Stomach smooth muscle (tissue), 2 donors: ENCODE results near the gene PAQR8.

Experiments
- H3K27ac ChIP-seq: one replicate; pipeline ENCODE4 v1.7.0; 2013; ENCODE audit warnings: mild to moderate bottlenecking, low read length, inconsistent platforms
- H3K27me3 ChIP-seq, 2 donors: one replicate each; pipeline ENCODE4 v1.7.0; 2013; ENCODE audit warnings: low read length in 2 of 2; ENCODE audit not compliant: insufficient read depth in 2 of 2, control insufficient read depth in 1 of 2
- H3K36me3 ChIP-seq, 2 donors: one replicate each; pipeline ENCODE4 v1.7.0; 2013; ENCODE audit warnings: low read length in 2 of 2; ENCODE audit not compliant: control insufficient read depth in 2 of 2, insufficient read depth in 2 of 2
- H3K4me1 ChIP-seq: one replicate; pipeline ENCODE4 v1.7.0; 2013; ENCODE audit warnings: low read length; ENCODE audit not compliant: control insufficient read depth, insufficient read depth
- H3K4me3 ChIP-seq, 2 donors: one replicate each; pipeline ENCODE4 v1.7.0; 2013; ENCODE audit warnings: low read length in 2 of 2
- H3K9ac ChIP-seq, 2 donors: one replicate each; pipeline ENCODE4 v1.7.0; 2013; ENCODE audit warnings: low read length in 2 of 2, mild to moderate bottlenecking in 1 of 2
- H3K9me3 ChIP-seq, 2 donors: one replicate each; pipeline ENCODE4 v1.7.0; 2013; ENCODE audit warnings: low read length in 2 of 2; ENCODE audit not compliant: control insufficient read depth in 2 of 2
- donor health status: healthy.
- donor health status: Pancreatic carcinoma.

The PAQR8 gene, protein sequence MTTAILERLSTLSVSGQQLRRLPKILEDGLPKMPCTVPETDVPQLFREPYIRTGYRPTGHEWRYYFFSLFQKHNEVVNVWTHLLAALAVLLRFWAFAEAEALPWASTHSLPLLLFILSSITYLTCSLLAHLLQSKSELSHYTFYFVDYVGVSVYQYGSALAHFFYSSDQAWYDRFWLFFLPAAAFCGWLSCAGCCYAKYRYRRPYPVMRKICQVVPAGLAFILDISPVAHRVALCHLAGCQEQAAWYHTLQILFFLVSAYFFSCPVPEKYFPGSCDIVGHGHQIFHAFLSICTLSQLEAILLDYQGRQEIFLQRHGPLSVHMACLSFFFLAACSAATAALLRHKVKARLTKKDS

DNA sequence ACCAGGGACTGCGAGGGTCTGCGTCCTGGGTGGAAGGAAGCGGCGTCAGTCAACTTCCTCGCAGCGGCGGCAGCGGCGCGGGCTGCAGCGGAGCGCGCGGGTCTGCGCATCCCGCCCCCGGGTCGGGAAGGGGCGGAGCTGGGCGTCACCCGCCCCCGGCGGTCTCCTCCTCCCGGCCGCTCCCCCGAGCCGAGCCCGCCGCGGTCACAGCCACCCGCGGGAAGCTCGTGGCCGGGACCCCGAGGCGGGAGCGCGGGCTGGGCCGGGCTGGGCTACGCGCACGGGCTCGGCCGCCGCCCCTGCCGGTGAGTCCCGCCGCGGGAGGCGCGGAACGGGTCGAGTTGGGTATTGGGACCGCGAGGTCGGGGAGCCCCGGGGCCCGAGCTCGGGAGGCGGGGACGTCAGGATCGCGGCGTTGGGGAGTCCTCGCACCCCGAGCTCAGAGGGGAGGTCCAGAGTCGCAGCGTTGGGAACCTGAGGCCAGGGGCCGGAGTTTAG is at the start of gene PAQR8:
Gene PAQR8, plus strand, starts transcription at position 207 of the 498 bp plus-strand sequence. CDS start 41,063 bp downstream, outside the sequence.
- H3K4me3 ChIP-seq = peak within 1 kb of the TSS; percentile 90 to 96
- H3K4me1 ChIP-seq = peaks cover 34% of the 10 kb centered on the region

DNA sequence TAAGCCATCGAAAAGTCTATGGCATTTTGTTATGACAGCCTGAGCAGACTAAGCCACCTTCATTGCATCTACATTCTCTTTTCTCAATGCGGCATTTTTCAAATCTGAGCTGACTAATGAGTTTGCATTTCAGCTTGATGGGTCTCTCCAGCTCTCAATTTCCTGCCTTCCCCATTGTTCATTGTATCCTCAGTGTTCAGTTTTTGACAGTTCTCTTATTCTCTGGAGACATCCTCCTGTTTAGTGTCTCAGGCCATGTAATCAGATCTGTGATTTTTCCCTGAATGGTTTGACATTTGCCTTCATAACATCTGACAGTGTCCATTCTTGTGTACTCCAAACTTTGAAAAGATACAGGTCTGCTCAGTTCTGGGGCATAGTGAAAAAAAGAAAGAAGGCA is 49.5 kb upstream of the PAQR8 start:
- Histone ChIP-seq H3K9ac (no peak overlapping the region), H3K27ac (no peak overlapping the region), H3K9me3 (no peaks in the 10 kb centered on the region), H3K27me3 (no peaks in the 10 kb centered on the region), H3K4me3 (no peak overlapping the region), H3K36me3 (no peaks in the 10 kb centered on the region), H3K4me1 (no peaks in the 10 kb centered on the region)

More for the DNA sequence above, at the start of gene PAQR8:
- Histone ChIP-seq H3K9ac (peak within 1 kb of the TSS; percentile 72 to 73), H3K36me3 (no peaks in the 10 kb centered on the region), H3K9me3 (no peaks in the 10 kb centered on the region), H3K27me3 (no peaks in the 10 kb centered on the region), H3K27ac (peak within 1 kb of the TSS; percentile 73)

DNA sequence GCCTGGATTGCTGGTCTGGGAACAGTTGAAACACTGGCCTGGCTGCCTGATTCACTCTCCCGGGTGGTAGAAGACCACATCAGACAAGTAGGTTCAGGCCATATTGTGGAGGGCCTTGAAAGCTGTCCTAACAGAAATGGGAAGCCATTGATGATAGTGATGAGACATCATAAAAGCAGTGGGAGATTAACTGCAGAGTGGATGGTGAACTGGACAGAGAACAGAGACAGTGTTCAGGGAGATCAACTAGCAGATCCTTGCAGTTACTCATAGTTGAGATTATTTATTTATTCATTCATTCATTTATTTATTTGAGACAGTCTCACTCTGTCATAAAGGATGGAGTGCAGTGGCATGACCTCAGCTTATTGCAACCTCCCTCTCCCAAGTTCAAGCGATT is 47.2 kb upstream of the PAQR8 start:
- H3K4me1 ChIP-seq = no peaks in the 10 kb centered on the region
- H3K9ac ChIP-seq = no peak overlapping the region
- H3K4me3 ChIP-seq = no peak overlapping the region
- H3K27me3 ChIP-seq = no peaks in the 10 kb centered on the region
- no peak overlapping the region for H3K27ac ChIP-seq
- no peaks in the 10 kb centered on the region for H3K9me3 ChIP-seq
- no peaks in the 10 kb centered on the region for H3K36me3 ChIP-seq

DNA sequence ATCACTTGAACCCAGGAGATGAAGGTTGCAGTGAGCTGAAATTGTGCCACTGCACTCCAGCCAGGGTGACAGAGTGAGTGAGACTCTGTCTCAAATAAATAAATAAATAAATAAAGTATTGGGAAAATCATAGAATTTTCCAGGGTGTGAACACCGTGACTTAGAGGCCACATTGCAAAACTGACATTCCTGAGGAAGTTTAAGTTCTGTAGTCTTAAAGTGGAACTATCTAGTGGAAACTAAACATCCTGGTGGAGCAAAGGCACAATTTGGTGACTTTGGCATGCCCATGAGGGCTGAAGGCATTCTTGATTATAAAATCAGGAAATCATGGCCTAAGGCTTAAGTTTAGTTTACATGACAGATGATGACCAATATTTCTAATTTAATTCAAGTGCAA is 44.7 kb upstream of the PAQR8 start:
- H3K4me1 ChIP-seq = no peaks in the 10 kb centered on the region
- H3K27ac ChIP-seq = no peak overlapping the region
- H3K4me3 ChIP-seq = no peak overlapping the region
- no peak overlapping the region for H3K9ac ChIP-seq
- no peaks in the 10 kb centered on the region for H3K36me3 ChIP-seq
- H3K27me3 ChIP-seq = no peaks in the 10 kb centered on the region
- H3K9me3 ChIP-seq = no peaks in the 10 kb centered on the region

DNA sequence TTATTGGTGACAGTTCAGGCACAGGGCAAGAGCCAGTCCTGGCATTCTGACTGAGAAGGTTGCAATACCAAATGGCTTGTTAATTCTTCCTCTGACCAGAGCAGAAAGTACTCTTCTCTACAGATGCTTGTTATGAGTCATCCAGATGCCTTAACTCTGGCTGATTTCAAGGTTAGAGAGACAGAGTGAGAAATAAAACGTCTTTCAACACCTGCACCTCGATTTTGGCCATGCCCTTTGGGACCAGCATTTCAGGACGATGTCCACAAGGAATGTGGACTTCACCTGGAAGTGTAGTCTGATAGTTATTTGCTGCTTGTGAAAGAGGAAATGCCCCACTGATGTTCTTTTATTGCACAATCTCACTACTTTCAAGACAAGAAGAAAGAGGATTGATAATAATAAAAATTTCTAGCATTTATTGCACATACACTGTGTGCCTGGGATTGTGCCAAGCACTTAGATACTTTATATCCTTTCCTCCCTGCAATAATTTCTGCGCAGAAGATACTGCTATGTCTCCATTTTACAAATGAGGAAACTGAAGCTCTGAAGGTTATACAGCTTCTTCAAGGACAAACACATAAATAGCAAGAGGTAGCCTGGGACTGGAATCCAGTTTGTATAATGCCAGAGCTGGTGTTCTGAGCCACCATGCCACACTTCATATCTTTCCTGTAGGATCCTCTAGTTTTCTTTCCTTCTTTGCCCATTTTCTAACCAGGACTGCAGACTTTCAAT is 43.9 kb upstream of the PAQR8 start:
- Histone ChIP-seq H3K9ac (no peak overlapping the region), H3K27ac (no peak overlapping the region), H3K9me3 (no peaks in the 10 kb centered on the region), H3K4me1 (no peaks in the 10 kb centered on the region), H3K36me3 (no peaks in the 10 kb centered on the region), H3K4me3 (no peak overlapping the region), H3K27me3 (no peaks in the 10 kb centered on the region)

DNA sequence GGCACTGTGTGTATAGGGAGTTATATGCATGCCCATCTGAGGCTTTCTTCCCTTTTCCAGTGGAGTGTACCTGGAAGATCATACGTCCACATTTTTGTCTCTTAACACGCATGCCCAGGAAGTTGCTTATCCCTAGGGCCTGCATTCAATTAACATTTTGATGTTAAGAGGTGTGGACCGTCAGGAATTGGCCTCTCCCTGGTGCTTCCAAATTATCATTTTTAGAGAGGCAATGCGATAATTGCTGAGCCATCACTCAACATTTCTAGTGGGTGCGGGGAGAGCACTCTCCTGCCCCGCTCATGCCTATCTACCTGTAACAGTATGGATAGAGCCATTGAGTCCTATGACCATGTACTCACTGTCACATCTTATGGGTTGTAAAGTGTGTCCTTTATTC is 37.8 kb upstream of the PAQR8 start:
- Histone ChIP-seq H3K4me1 (no peaks in the 10 kb centered on the region), H3K36me3 (no peaks in the 10 kb centered on the region), H3K4me3 (no peak overlapping the region), H3K27me3 (no peaks in the 10 kb centered on the region), H3K27ac (no peak overlapping the region), H3K9ac (no peak overlapping the region), H3K9me3 (no peaks in the 10 kb centered on the region)

DNA sequence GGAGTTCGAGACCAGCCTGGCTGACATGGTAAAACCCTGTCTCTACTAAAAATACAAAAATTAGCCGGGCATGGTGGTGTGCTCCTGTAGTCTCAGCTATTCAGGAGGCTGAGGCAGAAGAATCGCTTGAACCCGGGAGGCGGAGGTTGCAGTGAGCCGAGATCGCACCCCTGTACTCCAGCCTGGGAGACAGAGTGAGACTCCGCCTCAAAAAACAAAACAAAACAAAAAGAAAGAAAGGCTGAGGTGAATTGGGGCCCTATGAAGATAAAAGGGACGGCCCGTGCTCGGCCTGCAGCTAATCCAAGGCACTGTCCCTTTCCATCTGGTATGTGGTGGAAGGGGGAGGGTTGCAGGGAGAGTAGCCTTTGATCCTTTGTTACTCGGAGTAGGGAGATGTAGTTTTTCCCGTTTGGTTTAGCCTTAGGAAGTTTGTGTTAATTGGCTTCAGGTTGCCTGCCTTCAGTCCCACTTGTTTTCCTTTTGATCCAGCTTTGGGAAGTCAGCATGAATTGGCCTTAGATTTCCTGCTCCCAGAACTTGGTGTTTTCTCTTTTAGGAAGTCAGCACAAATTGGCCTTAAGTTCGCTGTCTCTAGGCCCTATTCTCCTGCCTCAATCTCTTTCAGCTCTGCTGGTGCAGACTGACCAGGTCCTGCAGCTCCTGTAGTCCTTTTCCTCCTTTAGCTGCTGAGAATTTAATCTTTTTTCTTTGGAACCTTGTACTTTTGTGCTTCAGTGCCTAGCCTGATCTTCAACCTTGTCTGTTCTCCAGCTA is 36.1 kb upstream of the PAQR8 start:
- Histone ChIP-seq H3K36me3 (no peaks in the 10 kb centered on the region), H3K9me3 (no peaks in the 10 kb centered on the region), H3K27ac (no peak overlapping the region), H3K27me3 (no peaks in the 10 kb centered on the region), H3K4me1 (no peaks in the 10 kb centered on the region), H3K4me3 (no peak overlapping the region), H3K9ac (no peak overlapping the region)

DNA sequence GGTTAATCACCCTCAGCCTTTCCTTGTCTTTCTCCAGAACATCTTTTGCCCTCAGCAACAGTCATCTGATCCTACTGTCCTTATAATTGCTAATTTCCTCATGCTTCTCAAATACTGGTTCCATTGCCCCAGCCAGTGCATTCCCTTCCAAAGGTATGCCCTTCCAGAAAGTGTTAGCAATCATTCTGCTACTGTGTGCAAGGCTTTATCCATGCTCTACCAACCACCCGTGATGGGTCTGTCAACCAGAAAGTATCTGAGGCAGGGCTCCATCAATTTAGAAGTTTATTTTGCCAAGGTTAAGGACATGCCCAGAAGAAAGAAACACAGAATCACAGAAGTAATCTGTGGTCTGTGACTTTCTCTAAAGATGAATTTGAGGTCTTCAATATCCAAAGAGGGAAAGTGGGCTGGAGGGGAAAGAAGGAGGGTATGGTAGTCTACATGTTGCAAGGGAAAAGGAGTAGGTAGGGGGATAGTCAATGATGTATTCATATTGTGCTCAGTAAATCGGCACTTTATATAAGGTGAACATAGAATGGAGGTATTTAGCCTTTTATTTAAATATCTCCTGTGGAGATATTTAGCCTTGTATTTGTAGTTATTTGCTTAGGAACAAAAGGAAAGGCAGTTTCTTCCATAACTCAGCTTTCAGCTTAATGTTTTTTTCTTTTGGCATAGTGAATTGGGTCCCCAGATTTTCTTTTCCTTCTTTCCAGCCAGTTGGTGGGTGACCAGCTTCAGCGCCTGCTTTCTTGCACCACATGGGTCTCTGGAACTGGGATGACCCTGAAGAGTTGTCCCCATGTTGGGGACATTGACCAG is 35.2 kb upstream of the PAQR8 start:
- H3K9me3 ChIP-seq = no peaks in the 10 kb centered on the region
- H3K4me3 ChIP-seq = no peak overlapping the region
- no peaks in the 10 kb centered on the region for H3K4me1 ChIP-seq
- H3K36me3 ChIP-seq = no peaks in the 10 kb centered on the region
- no peaks in the 10 kb centered on the region for H3K27me3 ChIP-seq
- no peak overlapping the region for H3K27ac ChIP-seq
- no peak overlapping the region for H3K9ac ChIP-seq

DNA sequence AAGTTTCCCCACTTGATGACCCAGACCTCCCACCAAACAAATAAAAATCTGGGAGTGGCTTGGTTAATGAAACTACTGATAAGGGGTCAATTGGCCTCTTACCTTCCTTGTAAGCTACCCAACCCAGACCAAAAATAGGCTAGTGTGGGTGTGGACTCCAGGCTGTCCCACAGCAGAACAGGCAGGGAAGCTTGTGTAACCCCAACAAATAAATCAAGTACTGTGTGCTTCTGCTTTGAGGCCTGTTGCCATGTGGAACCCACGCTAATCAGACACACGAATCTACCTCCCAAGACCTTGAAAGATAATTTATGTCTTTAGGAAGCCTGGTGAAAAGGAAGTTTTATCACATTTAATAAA is 33.7 kb upstream of the PAQR8 start:
- Histone ChIP-seq H3K9ac (no peak overlapping the region), H3K9me3 (no peaks in the 10 kb centered on the region), H3K4me1 (no peaks in the 10 kb centered on the region), H3K4me3 (no peak overlapping the region), H3K27ac (no peak overlapping the region), H3K27me3 (no peaks in the 10 kb centered on the region), H3K36me3 (no peaks in the 10 kb centered on the region)

DNA sequence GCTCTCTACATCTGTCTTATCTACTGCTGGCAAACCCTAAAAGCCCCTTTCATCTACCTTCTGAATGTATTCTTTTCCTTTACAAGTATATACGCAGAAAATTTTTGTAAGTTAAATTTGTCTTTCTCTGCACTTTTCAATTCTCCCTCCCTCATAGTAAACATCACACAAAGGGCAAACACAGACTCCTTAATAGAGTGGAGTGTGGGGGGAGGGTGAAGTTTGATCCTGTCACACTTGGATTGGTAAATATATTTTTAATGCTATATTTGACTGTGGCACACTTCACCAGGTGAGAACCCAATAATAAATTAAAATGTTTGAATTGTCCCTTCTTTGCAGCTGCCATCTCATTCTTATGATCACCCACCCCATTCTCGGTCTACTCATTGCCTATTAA is 33.2 kb upstream of the PAQR8 start:
- H3K4me3 ChIP-seq = no peak overlapping the region
- no peaks in the 10 kb centered on the region for H3K9me3 ChIP-seq
- H3K27ac ChIP-seq = no peak overlapping the region
- no peak overlapping the region for H3K9ac ChIP-seq
- H3K36me3 ChIP-seq = no peaks in the 10 kb centered on the region
- no peaks in the 10 kb centered on the region for H3K27me3 ChIP-seq
- no peaks in the 10 kb centered on the region for H3K4me1 ChIP-seq
